RPMI7951 (cell line): ENCODE measurements around the gene BICC1. TPM values are rescaled to one million over a fixed set of nuclear protein-coding genes. Genes with fewer than 3 reads are reported as not detected.

ENCODE experiments used
- DNase-seq: peaks from one replicate; pipeline ENCODE4 v3.0.0-alpha.2; 2012; ENCODE audit warnings: low read depth
- total RNA-seq: library from RNA; depleted of rRNA; stranded (reverse); fragments of >200 nt; shearing (Covaris generic); gene quantifications from 2 replicates; pipeline ENCODE4 v1.2.3, GENCODE V29; 2014

BICC1 gene
- total RNA-seq, 1 experiment from 2014 or later, result 37.6 TPM

DNA sequence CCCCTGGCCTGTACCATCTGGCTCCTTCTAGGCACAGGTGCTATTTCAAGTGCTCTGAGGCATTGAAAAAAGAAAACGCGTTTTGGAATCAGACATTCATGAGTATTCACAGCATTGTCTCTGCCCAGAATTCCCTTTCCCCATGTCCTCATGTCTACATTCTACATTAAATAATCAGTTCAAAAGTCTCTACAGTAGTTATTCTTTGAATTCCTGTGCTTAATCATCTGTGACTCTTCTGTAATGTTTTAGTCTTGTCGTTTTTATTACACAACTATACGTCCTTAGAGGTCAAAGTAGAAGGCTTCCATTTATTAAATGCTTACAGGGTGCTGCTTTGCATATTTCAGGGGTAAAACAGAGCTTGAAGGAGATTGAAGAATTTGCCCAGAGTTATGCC lies 95.7 kb downstream of the BICC1 start:
- no peak for DNase-seq

DNA sequence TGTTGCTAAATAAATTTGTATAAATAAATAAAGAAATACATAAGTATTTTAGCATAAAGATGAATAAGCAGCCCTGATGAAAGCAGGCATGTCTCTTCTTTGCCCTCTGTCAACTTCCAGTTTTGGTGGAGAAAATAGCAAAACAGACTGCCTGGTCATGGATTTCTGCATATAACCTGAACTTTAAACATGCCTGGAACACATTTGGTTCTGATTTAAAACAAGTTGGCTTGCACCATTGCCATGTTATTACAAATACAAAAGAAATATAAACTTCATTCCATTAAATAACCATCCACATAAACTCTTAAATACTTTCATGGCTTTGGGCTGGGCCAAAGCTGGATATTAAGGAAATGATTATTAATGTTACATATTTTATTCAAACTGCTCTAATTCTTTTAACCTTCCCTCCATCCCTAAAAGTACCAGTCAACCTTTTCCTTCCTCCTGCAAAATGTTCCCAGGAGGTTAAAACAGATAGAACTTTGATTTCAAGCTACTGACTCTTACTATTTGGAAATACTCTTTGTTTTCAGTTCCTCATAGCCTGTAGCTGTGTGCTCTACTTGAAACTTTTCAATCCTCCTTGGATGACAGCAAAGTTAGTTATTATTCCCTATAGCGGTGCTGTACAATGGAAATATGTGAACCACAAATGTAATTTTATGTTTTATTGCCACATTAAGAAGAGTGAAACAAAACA lies 96.3 kb downstream of the BICC1 start:
- no peak for DNase-seq

DNA sequence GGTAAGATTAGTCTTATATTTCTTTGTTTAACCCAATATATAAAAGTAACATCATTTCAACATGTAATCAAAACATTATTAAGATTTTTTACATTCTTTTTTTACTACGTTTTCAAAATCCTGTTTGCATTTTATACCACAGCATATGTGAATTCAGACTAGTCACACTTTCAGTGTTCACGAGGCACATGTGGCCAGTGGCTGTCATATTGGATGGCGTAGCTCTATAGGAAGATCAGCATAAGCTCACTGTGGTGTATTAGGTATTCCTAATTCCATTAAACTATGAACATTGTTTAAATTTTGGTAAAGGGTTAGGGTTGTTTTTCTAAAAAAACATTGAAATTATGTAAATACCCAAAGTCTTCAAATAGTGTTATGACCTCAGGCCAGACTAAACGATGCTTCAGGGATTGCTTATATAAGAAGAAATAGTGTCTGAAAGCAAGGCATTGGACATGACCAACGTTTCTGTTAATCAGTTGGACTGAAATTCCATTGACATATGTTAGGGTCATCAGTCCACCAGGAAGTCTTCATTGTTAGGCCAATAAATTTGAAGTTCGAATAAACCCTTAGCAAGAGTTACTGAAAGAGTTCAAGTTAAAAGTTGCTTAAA lies 97.0 kb downstream of the BICC1 start:
- no peak for DNase-seq

DNA sequence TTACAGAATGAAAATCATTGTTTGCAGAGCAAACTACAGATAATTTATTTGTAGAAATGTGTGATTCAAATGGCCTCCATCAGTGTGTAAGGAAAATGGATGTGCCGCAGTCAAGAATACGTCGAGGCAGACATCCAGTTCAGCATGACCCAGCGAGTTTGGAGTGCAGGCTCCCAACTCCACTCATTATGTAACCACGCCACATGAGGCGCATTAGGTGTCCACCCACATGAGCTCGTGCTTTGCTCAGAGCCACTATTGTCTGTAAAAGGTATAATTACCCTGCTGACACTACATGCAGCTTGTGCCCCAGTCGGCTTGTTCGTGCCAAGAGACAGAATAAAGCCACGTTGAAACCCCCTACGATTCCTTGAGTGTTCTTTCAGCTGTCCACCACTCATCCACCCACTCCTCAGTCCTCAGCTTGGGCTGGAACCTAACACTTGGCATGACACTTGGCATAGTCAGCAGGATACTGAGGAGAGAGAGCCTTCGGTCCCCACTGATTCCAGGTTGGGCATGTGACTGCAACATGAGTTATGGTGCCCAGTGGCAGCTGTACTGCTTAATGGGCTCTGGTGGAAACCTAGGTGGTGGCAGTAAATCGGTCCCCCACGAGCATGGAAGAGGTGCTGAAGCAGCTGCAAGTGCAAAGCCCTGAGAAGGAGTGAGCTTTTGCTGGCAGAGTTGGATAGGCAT lies 102.7 kb downstream of the BICC1 start:
- no peak for DNase-seq

DNA sequence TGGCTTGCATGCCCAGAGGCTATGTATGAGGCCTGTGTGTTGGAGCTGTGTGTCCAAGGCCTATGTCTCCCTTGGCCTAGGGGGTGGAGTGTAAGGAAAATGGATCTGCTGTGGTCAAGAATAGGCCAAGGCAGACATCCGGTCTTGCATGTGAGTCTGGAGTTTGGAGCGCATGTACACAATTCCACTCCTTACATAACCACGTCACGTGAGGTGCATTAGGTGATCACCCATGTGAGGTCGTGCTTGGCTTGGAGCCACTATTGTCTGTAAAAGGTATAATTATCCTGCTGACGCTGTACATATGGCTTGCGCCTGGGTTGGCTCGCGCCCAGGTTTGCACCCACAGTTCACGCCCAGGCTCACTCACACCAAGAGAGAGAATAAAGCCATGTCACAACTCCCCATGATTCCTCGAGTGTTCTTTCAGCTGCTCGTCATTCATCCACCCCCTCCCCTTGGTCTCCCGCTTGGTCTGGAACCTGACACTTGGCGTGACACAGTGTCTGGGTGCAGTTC lies 105.5 kb downstream of the BICC1 start:
- no peak for DNase-seq

DNA sequence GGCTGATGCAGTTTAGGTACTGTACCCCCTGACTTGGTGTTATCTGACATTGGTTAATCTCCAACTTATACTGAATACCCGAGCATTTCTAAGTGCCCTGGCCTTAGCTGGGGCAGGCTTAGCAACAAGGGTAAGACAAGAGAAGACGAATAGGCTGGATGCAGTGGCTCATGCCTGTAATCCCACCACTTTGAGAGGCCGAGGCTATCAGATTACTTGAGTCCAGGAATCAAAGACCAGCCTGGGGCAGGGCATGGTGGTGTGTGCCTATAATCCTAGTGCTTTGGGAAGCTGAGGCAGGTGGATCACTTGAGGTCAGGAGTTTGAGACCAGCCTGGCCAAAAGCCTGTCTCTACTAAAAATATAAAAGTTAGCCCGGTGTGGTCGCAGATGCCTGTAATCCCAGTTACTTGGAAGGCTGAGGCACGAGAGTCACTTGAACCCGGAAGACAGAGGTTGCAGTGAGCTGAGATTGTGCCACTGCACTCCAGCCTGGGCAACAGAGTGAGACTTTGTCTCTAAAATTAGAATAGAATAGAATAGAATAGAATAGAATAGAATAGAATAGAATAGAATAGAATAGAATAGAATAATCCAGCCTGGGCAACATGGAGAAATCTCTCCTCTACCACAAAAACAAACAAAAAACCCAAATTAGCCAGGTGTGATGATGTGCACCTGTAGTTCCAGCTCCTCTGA lies 108.9 kb downstream of the BICC1 start:
- no peak for DNase-seq

DNA sequence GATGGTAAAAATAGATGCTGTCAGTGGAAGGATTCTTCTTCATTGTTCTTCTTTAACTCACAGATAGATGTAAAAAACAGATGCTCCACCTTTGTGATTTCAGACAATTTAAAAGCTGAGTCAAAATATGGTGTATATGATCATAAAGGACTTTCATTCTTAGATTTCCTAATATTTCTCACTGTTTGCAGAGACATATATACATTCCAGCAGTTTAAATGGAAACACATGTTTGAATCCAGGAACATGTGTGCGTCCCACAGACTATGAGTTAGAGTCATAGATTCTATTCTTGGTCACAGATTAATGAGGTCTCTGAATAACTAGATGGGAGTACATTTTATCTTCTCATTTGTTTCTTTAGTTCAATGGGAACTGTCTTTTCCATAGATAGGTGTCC lies 109.6 kb downstream of the BICC1 start:
- peak; percentile 65 for DNase-seq

DNA sequence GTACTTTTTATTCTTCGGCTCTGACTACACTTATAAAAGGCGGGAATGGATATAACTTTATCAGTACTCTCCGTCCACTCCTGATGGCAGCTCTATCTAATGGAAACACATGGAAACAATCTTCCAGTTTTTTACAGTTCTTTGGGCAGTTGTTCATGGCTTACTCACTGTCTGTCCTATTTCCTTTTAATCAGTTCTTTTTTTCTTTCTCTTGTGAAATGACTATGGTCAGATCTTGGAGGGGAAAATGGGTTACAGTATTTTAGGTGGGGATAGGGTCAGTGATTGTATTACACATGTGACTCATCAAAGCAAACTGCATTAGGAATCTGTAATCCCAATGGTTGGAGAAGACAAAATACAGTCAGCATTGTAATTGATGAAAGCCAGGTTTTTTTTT lies 112.4 kb downstream of the BICC1 start:
- peak; percentile 97 for DNase-seq

DNA sequence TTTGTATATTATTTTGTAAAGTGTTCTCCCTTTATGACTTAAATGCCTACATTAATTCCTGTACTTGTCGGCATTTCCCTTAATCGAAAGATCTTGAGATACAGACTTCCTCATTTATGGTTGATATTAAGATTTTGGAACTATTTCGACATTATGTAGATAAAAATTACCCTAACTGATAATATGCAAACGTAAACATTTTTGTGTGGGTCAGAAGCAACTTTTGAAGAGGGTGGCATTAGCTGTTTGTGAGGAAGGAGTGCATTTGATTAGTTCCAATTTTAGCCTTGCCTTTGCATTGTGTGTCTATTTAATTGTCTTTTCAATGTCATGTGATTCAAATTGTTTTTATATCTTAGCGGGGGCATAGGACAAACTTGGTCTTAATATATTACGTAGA lies 114.7 kb downstream of the BICC1 start:
- no peak for DNase-seq

DNA sequence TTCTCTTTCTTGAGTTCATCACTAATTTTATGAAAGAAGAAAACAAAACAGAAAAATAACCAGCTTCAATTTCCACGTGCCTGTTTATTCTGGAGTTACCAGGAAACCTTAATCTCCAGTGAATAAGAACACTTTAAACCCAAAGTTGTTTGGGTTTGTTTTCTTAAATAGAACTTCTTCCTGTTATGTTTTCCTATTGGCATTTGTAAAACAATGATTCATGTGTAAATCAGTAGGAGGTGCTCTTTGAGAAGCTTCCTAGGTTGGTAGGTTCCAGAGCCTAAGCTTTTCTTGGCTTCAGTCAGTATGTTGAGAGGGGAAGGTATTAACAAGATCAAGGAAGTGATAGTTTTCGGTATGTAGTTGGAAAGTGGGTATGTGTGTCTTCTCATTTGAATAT lies 119.0 kb downstream of the BICC1 start:
- peak; percentile 46 for DNase-seq

DNA sequence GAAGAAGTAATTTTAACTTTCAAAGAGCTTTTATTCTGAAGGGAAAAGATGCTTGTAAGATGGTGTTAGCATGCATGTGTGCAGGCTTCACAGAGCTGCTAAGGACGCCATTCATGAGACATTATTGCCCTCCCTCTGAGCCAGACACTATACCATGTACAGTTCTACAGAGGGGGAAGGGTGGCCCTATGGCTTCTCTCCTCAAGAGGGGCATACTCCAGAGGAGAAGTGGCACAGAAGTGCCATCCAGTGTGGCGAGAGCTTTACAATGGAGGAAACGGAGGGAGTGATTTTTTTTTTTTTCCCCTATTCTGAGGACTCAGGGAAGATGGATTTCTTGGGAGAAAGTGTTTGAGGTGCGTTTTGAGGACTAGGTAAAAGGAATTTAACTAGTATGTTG lies 119.5 kb downstream of the BICC1 start:
- no peak for DNase-seq

DNA sequence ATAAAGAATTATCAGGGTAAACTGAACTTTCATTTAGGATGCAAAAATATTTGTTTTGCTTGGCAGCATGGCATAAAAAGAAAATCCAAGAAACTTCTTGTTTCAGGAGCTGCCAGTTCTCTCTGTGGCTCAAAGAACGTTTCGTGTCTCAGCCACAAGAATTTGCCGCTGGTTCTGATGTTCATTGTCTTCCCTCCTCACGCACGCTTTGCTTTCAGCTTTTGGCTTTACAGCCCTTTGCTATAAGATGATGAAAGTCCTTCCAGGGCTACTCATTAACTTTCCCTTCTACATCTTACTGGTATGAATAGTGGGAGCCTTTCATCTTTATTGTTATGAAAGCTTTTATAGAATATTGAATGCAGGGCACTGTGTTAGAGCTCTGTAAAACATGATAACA lies 124.7 kb downstream of the BICC1 start:
- peak; percentile 91 for DNase-seq

DNA sequence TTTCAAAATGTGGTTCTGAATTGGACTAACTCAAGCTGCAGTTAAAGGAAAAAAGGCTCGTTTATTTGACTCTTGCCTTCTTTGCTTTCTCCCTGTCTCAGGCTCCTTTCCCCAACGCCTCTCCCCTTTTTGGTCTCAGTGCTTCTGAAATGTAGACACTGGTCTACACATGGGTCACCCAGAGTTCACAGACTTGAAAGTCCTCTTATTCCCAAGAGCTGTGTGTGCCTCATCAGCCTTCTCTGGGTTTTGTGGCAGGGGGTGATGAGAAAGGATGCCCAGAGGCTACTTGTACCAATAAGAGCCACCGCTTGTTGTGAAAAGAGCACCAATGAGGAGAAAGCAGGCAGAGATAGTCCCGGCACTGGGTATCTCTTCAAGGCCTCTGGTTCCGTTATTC lies 125.7 kb downstream of the BICC1 start:
- peak; percentile 99 for DNase-seq

DNA sequence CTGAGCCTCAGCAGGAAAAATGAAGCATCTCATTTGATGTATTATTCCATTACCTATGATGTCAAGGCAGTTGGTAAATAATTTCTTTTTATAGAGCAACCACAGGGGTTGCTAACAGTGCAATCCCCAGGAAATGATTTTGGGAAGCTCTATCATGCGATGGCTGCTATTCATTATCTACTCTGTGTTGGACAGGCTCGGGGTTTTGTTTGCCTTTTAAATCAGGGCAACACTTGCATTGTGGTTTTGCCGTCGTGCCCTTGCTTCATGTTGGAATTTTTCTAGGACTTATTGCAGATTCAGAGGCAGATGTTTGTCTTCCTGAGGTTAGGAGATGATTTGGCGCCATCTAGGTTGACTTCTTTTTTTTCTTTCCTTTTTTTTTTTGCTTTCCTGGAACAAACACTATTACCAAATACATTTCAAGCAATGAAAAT lies 128.4 kb downstream of the BICC1 start:
- peak; percentile 99 for DNase-seq

DNA sequence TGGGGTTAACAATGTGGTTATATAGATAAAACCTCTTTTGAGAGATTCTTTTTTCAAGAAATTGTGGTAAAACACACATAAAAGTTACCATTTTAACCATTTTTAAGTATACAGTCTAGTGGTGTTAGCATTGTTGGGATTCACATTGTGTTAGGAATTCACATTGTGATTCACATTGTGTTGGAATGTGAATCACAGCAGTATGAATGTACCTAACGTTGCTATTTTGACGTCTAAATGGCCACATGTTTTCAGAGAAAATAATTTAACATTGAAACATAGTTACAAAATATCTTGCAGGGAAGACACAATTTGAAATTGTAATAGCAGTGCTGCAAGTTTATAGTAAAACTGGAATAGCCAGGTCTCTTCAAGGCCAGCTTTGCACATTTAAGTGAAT lies 129.0 kb downstream of the BICC1 start:
- DNase-seq, result peak; percentile 63

DNA sequence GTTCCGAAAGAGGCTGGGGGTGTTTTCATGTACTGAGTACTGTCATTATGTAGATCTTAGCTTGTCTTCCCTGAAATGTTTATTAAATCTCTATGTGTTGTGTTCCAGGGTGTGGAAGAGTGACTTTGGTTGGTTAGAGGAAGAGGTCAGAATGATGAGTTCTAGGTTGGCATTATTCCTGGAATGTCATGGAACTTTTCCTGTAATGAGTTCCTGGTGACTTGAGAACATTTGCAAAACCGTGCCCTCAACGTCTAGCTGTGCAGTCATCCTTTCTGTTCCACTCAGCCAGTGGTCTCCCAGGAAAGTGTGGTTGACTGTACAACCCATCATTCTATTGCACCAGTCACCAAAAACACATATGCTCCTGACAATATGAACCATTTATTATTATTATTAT lies 129.6 kb downstream of the BICC1 start:
- DNase-seq, result peak; percentile 92

DNA sequence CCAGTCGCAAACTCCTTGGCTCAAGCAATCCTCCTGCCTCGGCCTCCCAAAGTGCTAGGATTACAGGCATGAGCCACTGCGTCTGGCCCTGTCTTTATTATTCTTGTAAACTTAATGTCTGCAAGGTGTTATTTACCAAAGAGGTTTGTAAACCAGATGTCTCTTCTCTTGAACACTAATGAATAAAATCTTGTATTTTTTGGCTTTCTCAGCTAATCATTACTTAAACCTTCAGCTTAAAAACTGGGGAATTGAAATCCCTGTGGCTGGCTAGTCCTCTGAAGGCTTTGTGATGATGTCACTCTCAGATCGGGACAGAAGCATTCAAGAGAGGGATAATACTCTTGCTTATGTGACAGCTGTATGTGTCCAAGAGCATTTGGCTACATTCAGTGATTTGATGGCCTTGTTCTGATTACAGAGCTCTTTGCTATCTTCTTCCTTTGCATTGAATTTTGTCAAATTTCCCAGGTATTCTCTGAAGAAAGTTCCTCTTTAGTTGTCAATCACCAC lies 130.3 kb downstream of the BICC1 start:
- no peak for DNase-seq

DNA sequence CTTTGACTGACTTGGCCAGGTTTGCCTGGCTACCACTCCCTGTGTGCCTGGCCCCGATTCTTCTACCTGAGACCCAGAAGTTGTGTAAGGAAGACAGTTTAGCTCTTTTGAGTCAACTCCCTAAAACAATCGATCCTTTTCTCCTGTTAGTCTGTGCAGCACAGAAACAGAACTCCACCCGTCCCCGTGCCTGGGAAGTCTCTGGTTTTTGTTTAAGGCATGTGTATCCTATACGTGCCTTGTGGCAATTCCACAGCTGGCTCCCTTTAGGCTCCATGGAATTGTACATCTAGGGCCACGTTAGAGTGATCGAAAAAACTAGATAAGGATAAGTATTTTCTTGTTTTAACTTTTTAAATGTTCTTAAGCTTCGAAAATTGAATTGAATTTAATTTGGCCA lies 131.6 kb downstream of the BICC1 start:
- DNase-seq, result no peak

DNA sequence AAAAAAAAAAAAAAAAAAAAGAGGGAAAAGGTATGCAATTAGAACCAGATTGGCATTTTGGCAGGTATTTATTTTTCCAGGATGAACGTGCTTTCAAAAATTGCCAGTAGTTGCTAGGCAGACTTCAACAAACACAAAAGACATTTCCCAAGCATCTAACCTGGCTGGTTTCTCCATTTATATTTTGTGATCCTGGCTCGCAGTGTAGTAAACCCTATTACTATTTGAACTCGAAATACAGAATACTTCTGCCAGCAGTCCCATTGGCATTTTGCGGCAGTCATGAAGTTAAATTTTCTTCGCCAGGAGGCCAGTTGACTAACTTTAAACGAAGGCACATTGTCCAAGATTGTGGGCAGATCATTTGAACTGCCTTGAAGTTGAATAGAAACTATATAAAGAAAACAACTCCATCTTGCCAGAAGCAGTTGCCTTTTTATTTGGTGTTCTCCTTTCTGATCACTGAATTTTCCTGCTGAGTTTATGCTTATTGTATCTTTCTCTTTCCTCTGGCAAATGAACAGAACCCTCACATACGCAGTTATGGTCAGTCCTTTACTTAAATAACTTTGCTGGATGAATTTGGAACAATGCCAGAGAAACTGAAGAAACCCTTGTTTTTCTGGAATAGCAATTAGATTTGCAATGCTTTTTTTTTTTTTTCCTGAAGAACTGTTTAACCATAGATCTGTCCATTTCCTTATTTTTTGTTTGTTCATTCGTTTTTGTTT lies 132.9 kb downstream of the BICC1 start:
- DNase-seq, result peak; percentile 34

DNA sequence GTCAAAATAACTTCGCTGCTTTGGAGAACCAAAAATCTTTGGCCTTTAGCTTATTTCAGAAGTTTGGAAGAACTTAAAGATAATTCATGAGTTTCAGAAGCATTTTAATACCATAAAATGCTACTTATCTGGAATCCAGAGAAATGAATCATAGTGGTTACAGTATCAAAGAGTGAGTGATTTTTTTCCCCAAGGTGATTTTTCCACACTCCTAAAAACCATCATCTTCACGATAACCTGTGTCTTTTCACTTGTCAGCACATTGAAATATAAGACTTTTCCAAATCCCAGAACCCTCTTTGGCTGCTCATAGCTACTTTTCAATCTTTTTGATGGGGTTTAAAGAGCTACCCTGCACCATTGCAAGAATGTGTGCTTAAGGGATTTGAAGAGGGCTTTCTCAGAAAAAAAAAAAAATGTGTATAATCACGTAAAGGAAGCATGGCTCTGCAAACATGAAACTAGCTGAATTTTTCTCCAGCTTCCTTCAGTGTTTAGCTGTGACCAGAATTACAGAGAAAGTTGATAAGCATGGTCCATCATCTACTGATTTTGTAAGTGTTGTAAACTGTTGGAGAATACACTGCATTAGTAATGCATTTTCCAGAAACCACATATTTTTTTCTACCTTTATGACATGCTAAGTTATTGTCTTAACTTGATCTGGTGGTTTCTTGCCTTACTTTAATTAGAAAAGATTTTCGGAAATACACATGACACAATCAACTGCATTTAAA lies 134.9 kb downstream of the BICC1 start:
- DNase-seq, result peak; percentile 57

DNA sequence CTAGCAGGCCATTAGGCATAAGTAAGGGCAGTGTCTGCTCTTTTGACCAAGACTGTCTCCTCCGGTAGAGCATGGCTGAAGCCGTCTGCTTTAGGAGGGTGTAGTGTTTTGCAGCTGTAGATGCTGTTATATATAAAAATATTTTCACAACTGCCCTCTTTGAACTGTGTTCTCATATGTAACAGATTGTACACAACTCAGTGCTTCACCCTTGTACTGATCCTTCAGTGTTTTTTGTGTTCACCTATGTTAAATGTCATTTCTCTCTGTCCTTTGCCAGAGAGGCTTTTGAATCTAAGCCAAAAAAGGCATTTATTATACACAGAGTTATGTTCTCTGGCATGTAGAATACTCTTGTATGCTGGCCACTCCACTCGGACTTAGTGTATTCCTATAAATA lies 135.5 kb downstream of the BICC1 start:
- DNase-seq, result no peak
